Measurements from ENCODE around the gene ATP2A2.

The ATP2A2 gene

GRCh38 chr12:110258466-110258865 lies 22.6 kb upstream of the ATP2A2 start:
- DNase-seq (ENCODE audit: low read depth, low spot score): no peak

GRCh38 chr12:110262442-110263388 lies 18.3 kb upstream of the ATP2A2 start:
- DNase-seq (ENCODE audit: low read depth, low spot score): no peak

DNA sequence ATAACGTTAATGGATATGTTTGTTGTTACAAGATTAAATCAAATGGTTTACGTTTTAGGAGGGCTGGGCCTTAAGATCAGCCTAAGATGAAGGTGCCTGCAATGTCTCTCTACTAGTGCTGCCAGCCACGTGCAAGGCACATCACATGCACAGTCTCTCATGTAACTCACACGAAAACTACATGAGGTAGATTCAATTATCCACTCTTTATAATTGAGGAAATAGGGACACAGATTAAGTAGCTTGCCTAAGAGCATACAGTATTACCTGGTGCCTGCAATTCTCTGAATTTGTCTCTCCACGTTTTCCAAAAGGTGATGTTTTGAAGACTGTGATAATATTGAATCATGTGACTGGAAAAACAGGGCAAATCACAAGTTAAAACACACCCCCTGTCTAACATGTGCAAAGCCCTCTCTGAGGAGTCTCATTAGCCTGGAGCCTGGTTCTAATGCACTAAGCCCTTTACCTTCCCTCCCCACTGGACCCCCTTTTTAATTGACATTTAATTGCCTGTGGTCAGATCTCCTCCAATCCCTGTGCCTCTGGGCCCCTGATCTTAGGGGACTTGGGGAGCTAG lies 14.6 kb upstream of the ATP2A2 start:
- DNase-seq (ENCODE audit: low read depth, low spot score): no peak

DNA sequence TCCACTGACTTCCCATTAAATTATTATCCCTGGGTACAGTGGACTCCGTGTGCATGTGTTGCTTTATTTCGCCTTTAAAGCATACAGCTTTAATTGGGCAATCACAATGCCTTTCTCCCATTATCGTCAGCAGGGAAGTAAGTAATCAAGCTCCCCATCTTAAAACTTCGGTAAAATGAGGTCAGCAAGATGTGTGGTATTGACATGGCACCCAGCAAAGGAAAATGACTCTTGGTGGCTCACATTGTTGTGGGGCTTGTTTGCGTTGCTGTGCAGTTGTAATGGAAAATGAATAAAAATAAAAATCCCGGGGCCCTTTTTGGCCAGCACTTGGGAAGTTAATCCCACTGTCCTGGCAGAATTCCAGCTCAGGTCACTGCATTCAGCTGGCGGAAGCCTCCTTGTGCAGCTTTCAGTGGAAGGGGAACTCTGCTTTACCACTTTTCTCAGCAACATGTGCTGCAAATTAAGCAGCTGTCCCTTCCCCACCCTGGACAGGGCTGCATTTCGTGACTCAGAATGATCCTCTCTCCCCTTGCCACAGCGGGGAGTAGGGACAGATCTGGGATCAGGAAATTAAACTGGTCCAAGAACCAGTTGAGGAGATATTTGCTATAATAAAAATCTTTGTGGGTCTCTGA lies 13.9 kb upstream of the ATP2A2 start:
- peak; percentile 58 for DNase-seq (ENCODE audit: low read depth, low spot score)

DNA sequence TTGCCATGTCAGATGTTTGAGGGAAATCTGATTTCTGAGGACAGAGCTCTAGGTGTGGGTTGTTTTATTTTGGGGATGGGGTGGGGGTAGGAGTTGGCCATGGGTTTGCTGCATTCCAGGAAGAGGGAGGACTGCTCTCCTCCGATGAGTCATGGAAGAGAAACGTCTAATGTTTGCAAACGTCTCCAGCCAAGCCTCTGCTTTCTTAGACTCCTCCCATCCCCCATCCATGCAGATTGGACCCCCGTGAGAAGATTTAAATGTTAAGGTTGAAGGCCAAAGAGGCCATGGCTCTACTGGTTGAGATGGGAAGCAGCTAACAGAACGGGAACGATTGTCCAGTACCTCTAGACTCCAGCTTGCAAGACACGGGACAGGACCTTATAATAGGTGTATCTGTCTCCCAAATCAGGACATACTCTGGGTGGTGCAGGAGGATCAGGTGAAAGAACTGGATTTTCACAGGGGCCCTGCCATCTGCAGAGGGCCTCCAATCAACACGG lies 11.4 kb upstream of the ATP2A2 start:
- DNase-seq (ENCODE audit: low read depth, low spot score): no peak

- peak; percentile 47 for DNase-seq (ENCODE audit: low read depth, low spot score)
Measured at GRCh38 chr12:110270125-110270962, 10.7 kb upstream of the ATP2A2 start.

DNA sequence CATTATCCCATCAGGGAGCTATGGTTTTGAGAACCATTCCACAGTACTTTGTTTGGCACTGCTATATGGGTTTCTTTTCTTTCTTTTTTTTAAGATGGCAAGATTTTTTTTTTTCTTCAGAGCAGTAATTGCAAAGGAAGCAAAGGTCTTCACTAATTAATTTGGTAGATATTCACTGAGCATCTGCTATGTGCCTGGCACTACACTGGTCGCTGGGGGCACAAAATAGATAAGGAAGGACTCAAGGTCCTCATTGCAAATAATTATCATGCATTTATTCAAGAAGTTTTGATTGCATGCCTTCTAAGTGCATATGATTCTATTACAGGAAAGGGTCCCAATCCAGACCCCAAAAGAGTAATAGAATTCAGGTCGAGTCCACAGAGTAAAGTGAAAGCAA lies 10.0 kb upstream of the ATP2A2 start:
- DNase-seq (ENCODE audit: low read depth, low spot score): no peak

DNA sequence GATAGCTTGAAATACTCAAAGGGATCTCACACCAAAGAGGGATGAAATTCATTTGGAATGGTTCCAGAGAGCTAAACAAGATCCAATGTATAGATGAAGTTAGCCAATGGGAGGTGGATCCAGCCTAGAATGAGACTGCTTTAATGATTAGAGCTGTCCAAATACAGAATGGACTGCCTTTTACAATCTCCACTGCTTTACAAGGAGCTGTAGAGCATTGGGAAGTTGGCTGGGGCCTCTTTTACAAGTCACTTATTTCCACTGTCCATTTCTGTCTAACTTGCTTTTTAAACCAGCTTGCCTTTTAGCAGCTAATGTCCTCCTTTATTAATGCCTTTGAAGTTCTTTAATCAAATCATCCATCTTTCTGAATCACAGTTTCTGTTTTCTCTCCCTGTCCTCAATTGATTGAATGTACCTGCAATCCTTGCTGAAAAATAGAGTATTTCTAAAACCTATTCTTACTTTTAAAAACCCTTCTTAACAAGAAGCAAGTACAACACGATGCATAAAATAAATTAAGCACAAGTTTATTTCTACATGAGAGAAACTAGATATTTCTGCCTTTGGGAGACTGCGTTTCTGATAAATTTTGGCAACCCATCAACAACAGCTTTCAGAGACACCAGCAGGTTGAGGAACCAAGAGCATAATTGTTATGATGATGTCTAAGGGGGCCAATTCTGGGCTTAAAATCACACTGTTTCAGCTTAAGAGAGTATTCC lies 3.4 kb upstream of the ATP2A2 start:
- DNase-seq (ENCODE audit: low read depth, low spot score): no peak

DNA sequence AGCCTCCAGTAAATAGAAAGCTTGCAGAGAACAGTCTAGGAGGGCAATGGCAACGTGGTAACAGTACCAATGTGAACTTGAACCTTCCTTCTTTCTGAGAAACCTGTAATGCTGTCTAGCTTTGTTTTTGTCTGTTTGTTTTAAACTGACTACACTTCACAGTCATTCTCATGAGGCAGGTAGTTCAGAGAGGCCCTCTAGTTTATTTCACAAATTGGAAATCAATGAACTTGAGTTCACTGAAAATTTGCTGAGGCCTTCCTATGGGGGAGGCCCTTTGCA lies 2.9 kb upstream of the ATP2A2 start:
- DNase-seq (ENCODE audit: low read depth, low spot score): no peak

DNA sequence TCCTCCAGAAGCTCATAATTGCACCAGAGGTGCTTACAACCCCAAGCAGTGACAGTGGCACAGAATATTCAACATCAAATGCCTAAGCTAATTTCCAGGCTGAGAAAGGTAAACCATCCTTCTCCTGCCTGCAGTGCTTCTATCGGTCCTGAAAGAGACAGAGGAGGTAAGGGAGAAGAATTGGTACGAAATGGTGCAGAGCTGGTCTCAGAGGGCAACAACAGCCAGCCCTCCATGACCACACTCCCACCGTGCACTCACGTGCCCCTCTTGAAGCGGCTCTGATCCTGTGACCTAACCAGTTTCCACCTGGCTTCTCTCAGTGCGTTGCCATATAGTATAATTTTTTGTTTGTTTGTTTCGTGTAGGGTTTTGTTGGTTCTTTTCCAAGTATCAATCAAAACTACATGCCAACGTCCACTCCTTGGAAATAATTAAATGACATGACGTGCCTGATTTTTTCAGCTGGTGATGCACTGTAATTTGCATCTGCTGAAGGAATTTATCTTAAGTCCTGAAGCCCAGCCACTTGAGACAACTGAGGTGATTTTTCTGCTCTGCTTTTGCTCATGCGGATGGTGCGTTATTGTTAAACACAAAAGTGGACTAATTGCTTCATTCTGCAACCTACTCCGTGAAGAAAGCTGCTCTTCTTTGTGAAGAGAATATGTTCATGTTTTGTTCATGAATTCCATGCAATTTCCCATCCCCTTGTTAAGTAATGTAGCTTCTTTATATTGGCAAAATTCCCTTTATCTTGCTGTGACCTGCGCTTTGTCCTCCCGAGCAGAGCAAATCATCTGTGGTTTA lies 1.3 kb upstream of the ATP2A2 start:
- DNase-seq (ENCODE audit: low read depth, low spot score): no peak

GRCh38 chr12:110280392-110280778 lies 662 bp upstream of the ATP2A2 start:
- peak; percentile 10 for DNase-seq (ENCODE audit: low read depth, low spot score)

GRCh38 chr12:110281549-110282299 lies 677 bp downstream of the ATP2A2 start:
- DNase-seq (ENCODE audit: low read depth, low spot score): no peak

- DNase-seq (ENCODE audit: low read depth, low spot score): no peak
Measured at GRCh38 chr12:110282300-110282860, 1.3 kb downstream of the ATP2A2 start.

DNA sequence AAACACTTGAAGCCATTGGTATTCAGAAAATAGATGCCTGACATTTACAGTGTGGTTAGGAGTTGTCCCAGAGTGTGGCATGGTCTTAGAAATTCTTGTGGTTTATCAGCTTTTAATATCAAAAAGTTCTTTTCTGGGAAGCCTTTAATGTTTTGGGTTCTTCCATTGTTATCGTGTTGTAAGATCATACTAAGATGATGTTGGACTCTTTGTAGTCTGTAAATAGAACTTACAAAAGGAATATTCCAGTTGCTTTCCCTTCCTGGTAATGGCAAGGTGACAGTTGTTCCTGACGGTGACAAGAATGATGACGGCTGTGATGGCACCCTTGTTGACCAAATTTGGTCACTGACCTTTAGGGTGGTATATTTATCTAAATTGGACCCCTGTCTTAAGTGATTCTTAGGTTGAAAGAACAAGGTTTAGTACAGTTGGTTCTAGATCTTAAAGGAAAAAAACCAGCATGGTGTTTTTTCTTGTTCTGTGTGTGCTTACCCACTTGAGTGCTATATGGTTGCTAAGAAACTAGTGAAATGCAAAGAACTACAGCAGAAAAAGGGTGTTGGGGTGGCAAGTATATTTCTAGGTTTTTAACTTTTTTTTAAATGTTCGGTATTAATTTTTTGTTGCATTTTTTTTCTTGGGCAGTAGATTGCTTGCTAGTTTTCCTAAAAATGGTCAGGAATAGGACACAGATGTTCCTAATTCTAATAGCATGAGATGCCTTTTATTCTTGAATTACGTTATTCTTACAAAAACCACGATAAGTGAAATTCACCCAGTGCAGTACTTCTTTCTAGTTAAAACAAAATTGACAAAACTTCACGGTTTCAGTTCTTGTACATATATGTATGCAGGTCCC lies 2.1 kb downstream of the ATP2A2 start:
- no peak for DNase-seq (ENCODE audit: low read depth, low spot score)

- no peak for DNase-seq (ENCODE audit: low read depth, low spot score)
Measured at GRCh38 chr12:110284597-110284996, 3.5 kb downstream of the ATP2A2 start.

DNA sequence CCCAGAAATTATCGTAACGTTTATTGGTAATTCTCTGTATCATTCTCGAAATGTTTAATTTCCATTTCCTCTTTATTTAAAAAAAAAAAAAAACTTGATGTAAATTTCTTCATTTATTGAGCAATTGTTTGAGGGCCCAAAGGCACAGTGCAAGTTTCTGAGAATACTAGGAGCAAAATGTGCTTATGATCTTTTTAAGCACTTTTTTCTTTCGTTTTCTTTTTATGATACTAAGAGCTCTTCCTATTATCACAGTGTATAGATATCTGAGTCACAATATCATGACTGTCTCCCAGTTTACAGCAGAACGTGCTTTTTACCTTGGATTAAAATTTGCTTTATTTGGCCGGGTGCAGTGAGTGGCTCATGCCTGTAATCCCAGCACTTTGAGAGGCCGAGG lies 5.6 kb downstream of the ATP2A2 start:
- no peak for DNase-seq (ENCODE audit: low read depth, low spot score)

- no peak for DNase-seq (ENCODE audit: low read depth, low spot score)
Measured at GRCh38 chr12:110287986-110288385, 6.9 kb downstream of the ATP2A2 start.

DNA sequence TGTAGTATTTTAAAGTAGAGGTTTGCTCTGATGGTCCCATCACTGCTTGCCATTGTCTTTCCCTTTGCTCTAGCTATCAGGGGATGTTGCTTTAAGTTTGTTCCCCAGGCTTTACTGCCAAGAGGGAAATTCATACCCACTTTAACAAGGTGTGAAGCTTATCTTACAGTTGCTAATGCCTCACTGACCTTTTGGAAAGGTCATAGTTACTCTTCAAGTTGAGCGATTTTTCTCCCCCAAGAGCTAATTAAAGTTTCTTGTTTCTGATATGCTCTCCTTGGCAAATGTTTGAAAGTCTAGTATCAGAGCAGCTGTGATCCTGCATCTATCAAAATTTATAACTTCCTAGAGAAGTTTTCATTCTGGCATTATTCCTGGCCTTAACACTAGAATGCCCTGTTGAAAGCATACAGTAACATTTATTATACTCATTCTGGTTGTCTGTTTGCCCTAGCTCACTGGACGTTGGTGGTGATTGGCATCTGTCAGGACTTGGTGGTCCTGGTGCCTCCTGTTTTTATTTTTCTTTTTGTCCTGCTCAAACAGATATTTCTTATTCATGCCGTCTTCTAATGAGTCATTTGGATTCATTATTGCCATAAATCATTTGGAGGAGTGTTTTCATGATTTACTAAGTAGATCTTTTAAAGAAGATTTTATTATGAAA lies 8.1 kb downstream of the ATP2A2 start:
- no peak for DNase-seq (ENCODE audit: low read depth, low spot score)
